ENCODE results near the gene PGRMC2.

Gene PGRMC2

DNA sequence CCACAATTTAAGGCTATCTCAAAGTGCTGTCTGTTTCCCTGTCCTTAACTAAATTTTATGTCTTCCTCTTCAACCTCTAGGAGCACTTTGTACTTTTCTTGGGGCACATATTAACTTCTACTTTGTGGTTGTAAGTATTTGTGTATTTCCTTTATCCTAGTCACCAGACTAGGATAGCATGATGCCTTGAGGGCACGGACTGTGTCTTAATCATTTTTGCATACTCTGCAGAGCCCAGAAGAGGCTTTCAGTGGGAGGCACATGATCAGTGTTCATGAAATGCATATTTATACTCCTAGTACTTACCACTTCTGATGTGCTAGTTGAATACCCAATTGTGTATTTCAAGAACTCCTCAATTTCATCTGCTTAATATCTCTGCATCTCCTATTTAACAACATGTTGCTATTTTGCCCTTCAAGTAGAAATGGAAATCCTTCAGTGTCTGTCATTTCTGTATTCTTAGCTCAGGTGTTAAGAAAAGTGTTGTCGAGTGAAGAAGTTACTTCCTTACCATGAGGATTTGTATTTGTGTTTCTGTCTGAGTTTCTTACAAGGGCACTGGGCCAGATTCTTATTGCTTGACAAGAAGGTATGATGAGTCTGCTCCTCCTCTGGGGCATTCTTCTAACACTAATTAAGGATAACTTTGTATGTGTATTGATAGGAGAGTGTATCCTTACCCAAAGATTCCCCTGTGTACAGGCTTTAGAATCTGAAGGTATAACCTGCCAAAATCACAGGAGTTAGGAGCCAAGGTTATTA, 28.3 kb upstream of the PGRMC2 start:
- H3K9me3 ChIP-seq (ENCODE audit: control insufficient read depth, insufficient read depth, low read length) = no peaks in the 10 kb centered on the region
- H3K36me3 ChIP-seq (ENCODE audit: control insufficient read depth, insufficient read depth, low read length) = no peaks in the 10 kb centered on the region
- H3K4me3 ChIP-seq (ENCODE audit: low read depth, low read length) = no peak overlapping the region
- H3K27me3 ChIP-seq (ENCODE audit: control insufficient read depth, insufficient read depth, low read length) = no peaks in the 10 kb centered on the region
- H3K9ac ChIP-seq (ENCODE audit: low read depth, low read length) = no peak overlapping the region
- H3K4me1 ChIP-seq (ENCODE audit: control insufficient read depth, insufficient read depth, low read length) = no peaks in the 10 kb centered on the region

GRCh38 chr4:128311659-128312403, 24.2 kb upstream of the PGRMC2 start:
- H3K4me1 ChIP-seq (ENCODE audit: control insufficient read depth, insufficient read depth, low read length) = peaks cover 2% of the 10 kb centered on the region
- H3K36me3 ChIP-seq (ENCODE audit: control insufficient read depth, insufficient read depth, low read length) = no peaks in the 10 kb centered on the region
- H3K9ac ChIP-seq (ENCODE audit: low read depth, low read length) = no peak overlapping the region
- no peaks in the 10 kb centered on the region for H3K27me3 ChIP-seq (ENCODE audit: control insufficient read depth, insufficient read depth, low read length)
- H3K4me3 ChIP-seq (ENCODE audit: low read depth, low read length) = no peak overlapping the region
- H3K9me3 ChIP-seq (ENCODE audit: control insufficient read depth, insufficient read depth, low read length) = no peaks in the 10 kb centered on the region

- Histone ChIP-seq H3K4me3 (ENCODE audit: low read depth, low read length) (no peak overlapping the region), H3K9me3 (ENCODE audit: control insufficient read depth, insufficient read depth, low read length) (no peaks in the 10 kb centered on the region), H3K36me3 (ENCODE audit: control insufficient read depth, insufficient read depth, low read length) (no peaks in the 10 kb centered on the region), H3K27me3 (ENCODE audit: control insufficient read depth, insufficient read depth, low read length) (no peaks in the 10 kb centered on the region), H3K9ac (ENCODE audit: low read depth, low read length) (no peak overlapping the region), H3K4me1 (ENCODE audit: control insufficient read depth, insufficient read depth, low read length) (peaks cover 5% of the 10 kb centered on the region)
Observed at GRCh38 chr4:128310266-128310697, 22.7 kb upstream of the PGRMC2 start.

GRCh38 chr4:128309585-128309984, 22.0 kb upstream of the PGRMC2 start:
- Histone ChIP-seq H3K9ac (ENCODE audit: low read depth, low read length) (no peak overlapping the region), H3K4me1 (ENCODE audit: control insufficient read depth, insufficient read depth, low read length) (peaks cover 5% of the 10 kb centered on the region), H3K27me3 (ENCODE audit: control insufficient read depth, insufficient read depth, low read length) (no peaks in the 10 kb centered on the region), H3K4me3 (ENCODE audit: low read depth, low read length) (no peak overlapping the region), H3K36me3 (ENCODE audit: control insufficient read depth, insufficient read depth, low read length) (no peaks in the 10 kb centered on the region), H3K9me3 (ENCODE audit: control insufficient read depth, insufficient read depth, low read length) (no peaks in the 10 kb centered on the region)

- no peak overlapping the region for H3K4me3 ChIP-seq (ENCODE audit: low read depth, low read length)
- no peak overlapping the region for H3K9ac ChIP-seq (ENCODE audit: low read depth, low read length)
- no peaks in the 10 kb centered on the region for H3K27me3 ChIP-seq (ENCODE audit: control insufficient read depth, insufficient read depth, low read length)
- H3K36me3 ChIP-seq (ENCODE audit: control insufficient read depth, insufficient read depth, low read length) = no peaks in the 10 kb centered on the region
- no peaks in the 10 kb centered on the region for H3K9me3 ChIP-seq (ENCODE audit: control insufficient read depth, insufficient read depth, low read length)
- H3K4me1 ChIP-seq (ENCODE audit: control insufficient read depth, insufficient read depth, low read length) = peaks cover 5% of the 10 kb centered on the region
Observed at GRCh38 chr4:128308986-128309385, 21.4 kb upstream of the PGRMC2 start.

DNA sequence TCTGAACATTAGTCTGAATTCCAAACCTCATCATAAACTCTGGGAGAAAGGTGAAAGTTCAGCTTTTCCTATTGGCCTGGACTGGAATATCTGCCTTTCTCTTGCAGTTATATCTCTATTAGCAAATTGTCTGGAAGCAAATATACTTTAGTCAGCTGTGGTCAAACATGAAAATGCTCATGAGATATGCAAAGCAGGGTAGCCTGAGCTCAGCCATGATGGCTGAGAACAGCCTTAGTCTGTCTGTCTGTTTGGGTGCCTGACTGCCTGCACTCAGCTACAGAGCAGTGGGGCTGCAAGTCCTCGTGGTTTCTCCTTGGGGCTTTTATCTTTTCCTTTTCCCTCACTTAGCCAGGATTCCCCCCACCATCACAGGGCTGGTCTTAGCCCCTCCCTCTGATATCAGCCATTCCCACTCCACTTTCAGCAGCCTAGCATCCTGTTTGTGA, 19.5 kb upstream of the PGRMC2 start:
- Histone ChIP-seq H3K36me3 (ENCODE audit: control insufficient read depth, insufficient read depth, low read length) (no peaks in the 10 kb centered on the region), H3K9ac (ENCODE audit: low read depth, low read length) (no peak overlapping the region), H3K9me3 (ENCODE audit: control insufficient read depth, insufficient read depth, low read length) (no peaks in the 10 kb centered on the region), H3K4me3 (ENCODE audit: low read depth, low read length) (no peak overlapping the region), H3K27me3 (ENCODE audit: control insufficient read depth, insufficient read depth, low read length) (no peaks in the 10 kb centered on the region), H3K4me1 (ENCODE audit: control insufficient read depth, insufficient read depth, low read length) (peaks cover 5% of the 10 kb centered on the region)

DNA sequence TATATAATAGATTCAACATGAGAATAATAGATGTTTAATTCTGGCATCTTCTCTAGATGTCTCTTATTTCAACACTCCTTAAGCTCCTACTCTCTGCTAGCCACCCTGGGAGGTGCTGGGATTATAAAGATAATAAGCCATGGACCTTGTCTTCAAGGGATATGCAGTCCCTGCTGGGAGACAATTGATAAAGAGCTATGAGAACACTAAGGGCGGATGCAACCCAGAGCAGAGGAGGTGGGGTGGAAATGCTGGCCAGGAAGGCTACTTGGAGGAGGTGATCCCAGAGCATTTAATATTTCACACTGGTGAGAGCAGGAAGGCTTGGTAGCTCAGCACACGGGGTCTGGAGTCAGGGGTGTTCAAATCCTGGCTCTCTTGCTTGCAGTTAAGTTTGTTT, 18.3 kb upstream of the PGRMC2 start:
- Histone ChIP-seq H3K9ac (ENCODE audit: low read depth, low read length) (no peak overlapping the region), H3K36me3 (ENCODE audit: control insufficient read depth, insufficient read depth, low read length) (no peaks in the 10 kb centered on the region), H3K4me3 (ENCODE audit: low read depth, low read length) (no peak overlapping the region), H3K27me3 (ENCODE audit: control insufficient read depth, insufficient read depth, low read length) (no peaks in the 10 kb centered on the region), H3K9me3 (ENCODE audit: control insufficient read depth, insufficient read depth, low read length) (no peaks in the 10 kb centered on the region), H3K4me1 (ENCODE audit: control insufficient read depth, insufficient read depth, low read length) (peaks cover 5% of the 10 kb centered on the region)

GRCh38 chr4:128303986-128304385, 16.4 kb upstream of the PGRMC2 start:
- Histone ChIP-seq H3K27me3 (ENCODE audit: control insufficient read depth, insufficient read depth, low read length) (no peaks in the 10 kb centered on the region), H3K4me1 (ENCODE audit: control insufficient read depth, insufficient read depth, low read length) (peaks cover 5% of the 10 kb centered on the region), H3K9ac (ENCODE audit: low read depth, low read length) (no peak overlapping the region), H3K36me3 (ENCODE audit: control insufficient read depth, insufficient read depth, low read length) (no peaks in the 10 kb centered on the region), H3K4me3 (ENCODE audit: low read depth, low read length) (no peak overlapping the region), H3K9me3 (ENCODE audit: control insufficient read depth, insufficient read depth, low read length) (no peaks in the 10 kb centered on the region)

GRCh38 chr4:128303405-128303785, 15.8 kb upstream of the PGRMC2 start:
- Histone ChIP-seq H3K9me3 (ENCODE audit: control insufficient read depth, insufficient read depth, low read length) (no peaks in the 10 kb centered on the region), H3K27me3 (ENCODE audit: control insufficient read depth, insufficient read depth, low read length) (no peaks in the 10 kb centered on the region), H3K4me1 (ENCODE audit: control insufficient read depth, insufficient read depth, low read length) (peaks cover 5% of the 10 kb centered on the region), H3K36me3 (ENCODE audit: control insufficient read depth, insufficient read depth, low read length) (no peaks in the 10 kb centered on the region), H3K4me3 (ENCODE audit: low read depth, low read length) (no peak overlapping the region), H3K9ac (ENCODE audit: low read depth, low read length) (no peak overlapping the region)

GRCh38 chr4:128301979-128302378, 14.4 kb upstream of the PGRMC2 start:
- Histone ChIP-seq H3K9me3 (ENCODE audit: control insufficient read depth, insufficient read depth, low read length) (no peaks in the 10 kb centered on the region), H3K36me3 (ENCODE audit: control insufficient read depth, insufficient read depth, low read length) (no peaks in the 10 kb centered on the region), H3K9ac (ENCODE audit: low read depth, low read length) (no peak overlapping the region), H3K4me3 (ENCODE audit: low read depth, low read length) (no peak overlapping the region), H3K4me1 (ENCODE audit: control insufficient read depth, insufficient read depth, low read length) (peaks cover 2% of the 10 kb centered on the region), H3K27me3 (ENCODE audit: control insufficient read depth, insufficient read depth, low read length) (no peaks in the 10 kb centered on the region)

- Histone ChIP-seq H3K4me1 (ENCODE audit: control insufficient read depth, insufficient read depth, low read length) (no peaks in the 10 kb centered on the region), H3K4me3 (ENCODE audit: low read depth, low read length) (no peak overlapping the region), H3K9ac (ENCODE audit: low read depth, low read length) (no peak overlapping the region), H3K36me3 (ENCODE audit: control insufficient read depth, insufficient read depth, low read length) (no peaks in the 10 kb centered on the region), H3K27me3 (ENCODE audit: control insufficient read depth, insufficient read depth, low read length) (no peaks in the 10 kb centered on the region), H3K9me3 (ENCODE audit: control insufficient read depth, insufficient read depth, low read length) (no peaks in the 10 kb centered on the region)
Observed at GRCh38 chr4:128299848-128300247, 12.2 kb upstream of the PGRMC2 start.

DNA sequence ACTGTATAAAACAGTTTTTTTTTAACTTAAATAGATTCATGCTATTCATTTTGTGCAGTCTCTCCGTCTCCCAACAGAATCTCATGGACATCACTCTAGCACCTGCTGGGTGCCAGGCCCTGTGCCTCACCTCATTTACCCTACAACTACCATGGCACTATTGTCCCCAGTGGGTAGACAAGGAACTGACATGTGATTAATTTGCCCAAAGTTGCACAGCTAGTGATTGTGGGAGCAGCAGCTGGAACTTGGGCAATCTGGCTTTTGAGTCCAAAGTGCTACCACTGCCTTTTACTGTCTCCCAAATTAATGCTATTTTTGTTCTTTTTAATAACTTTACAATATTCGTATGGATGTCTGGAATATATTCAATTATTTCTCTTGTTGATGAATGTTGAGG, 11.2 kb upstream of the PGRMC2 start:
- Histone ChIP-seq H3K27me3 (ENCODE audit: control insufficient read depth, insufficient read depth, low read length) (no peaks in the 10 kb centered on the region), H3K4me1 (ENCODE audit: control insufficient read depth, insufficient read depth, low read length) (no peaks in the 10 kb centered on the region), H3K9ac (ENCODE audit: low read depth, low read length) (no peak overlapping the region), H3K4me3 (ENCODE audit: low read depth, low read length) (no peak overlapping the region), H3K36me3 (ENCODE audit: control insufficient read depth, insufficient read depth, low read length) (no peaks in the 10 kb centered on the region), H3K9me3 (ENCODE audit: control insufficient read depth, insufficient read depth, low read length) (no peaks in the 10 kb centered on the region)
